WTC11 (cell line): ENCODE data around the gene SYCP3. TPM values are rescaled to one million over a fixed set of nuclear protein-coding genes. Genes with fewer than 3 reads are reported as not detected.

Source experiments
- ATAC-seq: fragments of 200-7000 bp; cut with Tn5 transposase; 2 replicates; pipeline ENCODE4 v1.10.0; 2021; ENCODE audit warnings: mild to moderate bottlenecking, moderate library complexity
- CTCF ChIA-PET: fragments of 300-600 bp; sonication (Branson Sonifier 250); formaldehyde crosslinking; loops from one replicate; lab custom pipeline; 2021; ENCODE audit warnings: antibody characterized with exemption; lab: Charles Lee
- POLR2A ChIA-PET: fragments of 350-600 bp; sonication (Branson Sonifier 250); formaldehyde crosslinking; loops from one replicate; lab custom pipeline; 2021; ENCODE audit warnings: antibody characterized with exemption; lab: Charles Lee
- DNase-seq: peaks from one replicate; pipeline ENCODE4 v3.0.0; 2021; ENCODE audit warnings: low spot score
- H3K27ac Mint-ChIP-seq: 2 replicates; pipeline ENCODE4 v1.8.0; 2021; ENCODE audit warnings: mixed read lengths
- H3K27me3 Mint-ChIP-seq: 2 replicates; pipeline ENCODE4 v1.8.0; 2021; ENCODE audit warnings: low read depth, mild to moderate bottlenecking, moderate library complexity, mixed read lengths
- H3K36me3 Mint-ChIP-seq: 2 replicates; pipeline ENCODE4 v1.8.0; 2021; ENCODE audit warnings: mixed read lengths
- H3K4me1 Mint-ChIP-seq: 2 replicates; pipeline ENCODE4 v1.8.0; 2022; ENCODE audit warnings: mixed read lengths
- H3K4me3 Mint-ChIP-seq: 2 replicates; pipeline ENCODE4 v1.8.0; 2021; ENCODE audit warnings: mild to moderate bottlenecking, moderate library complexity, mixed read lengths
- H3K9me3 Mint-ChIP-seq: 2 replicates; pipeline ENCODE4 v1.8.0; 2021; ENCODE audit warnings: mixed read lengths
- ESRRA ChIP-seq: sonication (generic); formaldehyde crosslinking; IDR thresholded peaks from 2 replicates; pipeline ENCODE4 v1.8.1; 2022; ENCODE audit warnings: mild to moderate bottlenecking, missing genetic modification reagents, borderline replicate concordance
- FOXJ3 ChIP-seq: sonication (generic); formaldehyde crosslinking; IDR thresholded peaks from 2 replicates; pipeline ENCODE4 v1.9.0; 2021; ENCODE audit warnings: missing genetic modification reagents, mild to moderate bottlenecking, borderline replicate concordance
- NR1H2 ChIP-seq: sonication (generic); formaldehyde crosslinking; IDR thresholded peaks from 2 replicates; pipeline ENCODE4 v1.9.0; 2021; ENCODE audit warnings: mild to moderate bottlenecking, moderate library complexity, missing genetic modification reagents
- NR3C1 ChIP-seq: sonication (generic); formaldehyde crosslinking; conservative IDR thresholded peaks from 2 replicates; pipeline ENCODE4 v1.8.1; 2023; ENCODE audit warnings: low read depth, mild to moderate bottlenecking, missing genetic modification reagents
- RORB ChIP-seq: fragments of 250-450 bp; sonication (Bioruptor Pico); IDR thresholded peaks from 2 replicates; pipeline ENCODE4 v1.9.0; 2021; ENCODE audit warnings: mild to moderate bottlenecking
- SMAD4 ChIP-seq: sonication (generic); formaldehyde crosslinking; IDR thresholded peaks from 2 replicates; pipeline ENCODE4 v1.8.0; 2022; ENCODE audit warnings: mild to moderate bottlenecking, missing genetic modification reagents
- TP53 ChIP-seq: sonication (generic); formaldehyde crosslinking; IDR thresholded peaks from 2 replicates; pipeline ENCODE4 v1.8.1; 2023; ENCODE audit warnings: mild to moderate bottlenecking, missing genetic modification reagents
- total RNA-seq: library from RNA; stranded (reverse); gene quantifications from 3 replicates; pipeline ENCODE4 v1.2.3, GENCODE V29; 2021
- TF ChIP-seq, protein P1 (sequence below): sonication (generic); formaldehyde crosslinking; IDR thresholded peaks from 2 replicates; pipeline ENCODE4 v1.8.0; 2022; ENCODE audit warnings: mild to moderate bottlenecking, missing genetic modification reagents
- TF ChIP-seq, protein P2 (sequence below): sonication (generic); formaldehyde crosslinking; IDR thresholded peaks from 2 replicates; pipeline ENCODE4 v1.8.0; 2023; ENCODE audit warnings: missing genetic modification reagents, mild to moderate bottlenecking, borderline replicate concordance
- TF ChIP-seq, protein P3 (sequence below): fragments of 250-450 bp; sonication (Bioruptor Pico); IDR thresholded peaks from 2 replicates; pipeline ENCODE4 v1.9.0; 2021; ENCODE audit warnings: mild to moderate bottlenecking, borderline replicate concordance
- TF ChIP-seq, protein P4 (sequence below): sonication (generic); formaldehyde crosslinking; IDR thresholded peaks from 2 replicates; pipeline ENCODE4 v1.8.1; 2023; ENCODE audit warnings: mild to moderate bottlenecking, missing genetic modification reagents, moderate library complexity
- TF ChIP-seq, protein P5 (sequence below): fragments of 250-450 bp; sonication (Bioruptor Pico); IDR thresholded peaks from 2 replicates; pipeline ENCODE4 v1.9.0; 2021; ENCODE audit warnings: mild to moderate bottlenecking
- TF ChIP-seq, protein P6 (sequence below): fragments of 250-450 bp; sonication (Bioruptor Pico); conservative IDR thresholded peaks from 2 replicates; pipeline ENCODE4 v1.9.0; 2021; ENCODE audit warnings: mild to moderate bottlenecking

SYCP3 gene
- total RNA-seq, 1 experiment from 2014 or later = 0.15 TPM

DNA sequence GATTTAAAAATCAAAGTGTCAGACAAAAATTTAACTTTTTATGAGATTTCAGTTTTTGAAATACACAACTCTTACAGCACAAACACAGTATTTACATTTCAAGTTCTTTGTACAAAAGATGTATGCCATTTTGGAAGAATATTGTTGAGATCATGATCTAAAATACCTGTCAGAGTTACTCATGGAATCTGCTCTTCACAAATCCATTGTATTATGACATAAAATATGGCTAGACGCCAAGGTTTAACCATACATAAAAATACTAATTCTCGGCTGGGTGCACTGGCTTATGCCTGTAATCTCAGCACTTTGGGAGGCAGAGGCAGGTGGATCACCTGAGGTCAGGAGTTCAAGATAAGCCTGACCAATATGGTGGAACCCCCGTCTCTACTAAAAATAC lies 6.2 kb upstream of the SYCP3 start:
- Mint-ChIP-seq H3K4me3 (no peak overlapping the region), H3K36me3 (peaks cover 12% of the 10 kb centered on the region), H3K9me3 (no peaks in the 10 kb centered on the region), H3K4me1 (peaks cover 11% of the 10 kb centered on the region), H3K27me3 (no peaks in the 10 kb centered on the region), H3K27ac (no peak overlapping the region)
- POLR2A ChIA-PET = no interaction called here
- TF ChIP-seq FOXJ3 (CRISPR knock-in tag) (no peak), ESRRA (CRISPR knock-in tag) (no peak), NR1H2 (CRISPR knock-in tag) (no peak), SMAD4 (CRISPR knock-in tag) (no peak), RORB (CRISPR knock-in tag) (no peak), NR3C1 (CRISPR knock-in tag) (no peak), TP53 (no peak)
- TF ChIP-seq, protein P1, sequence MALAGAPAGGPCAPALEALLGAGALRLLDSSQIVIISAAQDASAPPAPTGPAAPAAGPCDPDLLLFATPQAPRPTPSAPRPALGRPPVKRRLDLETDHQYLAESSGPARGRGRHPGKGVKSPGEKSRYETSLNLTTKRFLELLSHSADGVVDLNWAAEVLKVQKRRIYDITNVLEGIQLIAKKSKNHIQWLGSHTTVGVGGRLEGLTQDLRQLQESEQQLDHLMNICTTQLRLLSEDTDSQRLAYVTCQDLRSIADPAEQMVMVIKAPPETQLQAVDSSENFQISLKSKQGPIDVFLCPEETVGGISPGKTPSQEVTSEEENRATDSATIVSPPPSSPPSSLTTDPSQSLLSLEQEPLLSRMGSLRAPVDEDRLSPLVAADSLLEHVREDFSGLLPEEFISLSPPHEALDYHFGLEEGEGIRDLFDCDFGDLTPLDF = no peak
- TF ChIP-seq, protein P2, sequence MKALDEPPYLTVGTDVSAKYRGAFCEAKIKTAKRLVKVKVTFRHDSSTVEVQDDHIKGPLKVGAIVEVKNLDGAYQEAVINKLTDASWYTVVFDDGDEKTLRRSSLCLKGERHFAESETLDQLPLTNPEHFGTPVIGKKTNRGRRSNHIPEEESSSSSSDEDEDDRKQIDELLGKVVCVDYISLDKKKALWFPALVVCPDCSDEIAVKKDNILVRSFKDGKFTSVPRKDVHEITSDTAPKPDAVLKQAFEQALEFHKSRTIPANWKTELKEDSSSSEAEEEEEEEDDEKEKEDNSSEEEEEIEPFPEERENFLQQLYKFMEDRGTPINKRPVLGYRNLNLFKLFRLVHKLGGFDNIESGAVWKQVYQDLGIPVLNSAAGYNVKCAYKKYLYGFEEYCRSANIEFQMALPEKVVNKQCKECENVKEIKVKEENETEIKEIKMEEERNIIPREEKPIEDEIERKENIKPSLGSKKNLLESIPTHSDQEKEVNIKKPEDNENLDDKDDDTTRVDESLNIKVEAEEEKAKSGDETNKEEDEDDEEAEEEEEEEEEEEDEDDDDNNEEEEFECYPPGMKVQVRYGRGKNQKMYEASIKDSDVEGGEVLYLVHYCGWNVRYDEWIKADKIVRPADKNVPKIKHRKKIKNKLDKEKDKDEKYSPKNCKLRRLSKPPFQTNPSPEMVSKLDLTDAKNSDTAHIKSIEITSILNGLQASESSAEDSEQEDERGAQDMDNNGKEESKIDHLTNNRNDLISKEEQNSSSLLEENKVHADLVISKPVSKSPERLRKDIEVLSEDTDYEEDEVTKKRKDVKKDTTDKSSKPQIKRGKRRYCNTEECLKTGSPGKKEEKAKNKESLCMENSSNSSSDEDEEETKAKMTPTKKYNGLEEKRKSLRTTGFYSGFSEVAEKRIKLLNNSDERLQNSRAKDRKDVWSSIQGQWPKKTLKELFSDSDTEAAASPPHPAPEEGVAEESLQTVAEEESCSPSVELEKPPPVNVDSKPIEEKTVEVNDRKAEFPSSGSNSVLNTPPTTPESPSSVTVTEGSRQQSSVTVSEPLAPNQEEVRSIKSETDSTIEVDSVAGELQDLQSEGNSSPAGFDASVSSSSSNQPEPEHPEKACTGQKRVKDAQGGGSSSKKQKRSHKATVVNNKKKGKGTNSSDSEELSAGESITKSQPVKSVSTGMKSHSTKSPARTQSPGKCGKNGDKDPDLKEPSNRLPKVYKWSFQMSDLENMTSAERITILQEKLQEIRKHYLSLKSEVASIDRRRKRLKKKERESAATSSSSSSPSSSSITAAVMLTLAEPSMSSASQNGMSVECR (CRISPR knock-in tag) = no peak
- TF ChIP-seq, protein P3, sequence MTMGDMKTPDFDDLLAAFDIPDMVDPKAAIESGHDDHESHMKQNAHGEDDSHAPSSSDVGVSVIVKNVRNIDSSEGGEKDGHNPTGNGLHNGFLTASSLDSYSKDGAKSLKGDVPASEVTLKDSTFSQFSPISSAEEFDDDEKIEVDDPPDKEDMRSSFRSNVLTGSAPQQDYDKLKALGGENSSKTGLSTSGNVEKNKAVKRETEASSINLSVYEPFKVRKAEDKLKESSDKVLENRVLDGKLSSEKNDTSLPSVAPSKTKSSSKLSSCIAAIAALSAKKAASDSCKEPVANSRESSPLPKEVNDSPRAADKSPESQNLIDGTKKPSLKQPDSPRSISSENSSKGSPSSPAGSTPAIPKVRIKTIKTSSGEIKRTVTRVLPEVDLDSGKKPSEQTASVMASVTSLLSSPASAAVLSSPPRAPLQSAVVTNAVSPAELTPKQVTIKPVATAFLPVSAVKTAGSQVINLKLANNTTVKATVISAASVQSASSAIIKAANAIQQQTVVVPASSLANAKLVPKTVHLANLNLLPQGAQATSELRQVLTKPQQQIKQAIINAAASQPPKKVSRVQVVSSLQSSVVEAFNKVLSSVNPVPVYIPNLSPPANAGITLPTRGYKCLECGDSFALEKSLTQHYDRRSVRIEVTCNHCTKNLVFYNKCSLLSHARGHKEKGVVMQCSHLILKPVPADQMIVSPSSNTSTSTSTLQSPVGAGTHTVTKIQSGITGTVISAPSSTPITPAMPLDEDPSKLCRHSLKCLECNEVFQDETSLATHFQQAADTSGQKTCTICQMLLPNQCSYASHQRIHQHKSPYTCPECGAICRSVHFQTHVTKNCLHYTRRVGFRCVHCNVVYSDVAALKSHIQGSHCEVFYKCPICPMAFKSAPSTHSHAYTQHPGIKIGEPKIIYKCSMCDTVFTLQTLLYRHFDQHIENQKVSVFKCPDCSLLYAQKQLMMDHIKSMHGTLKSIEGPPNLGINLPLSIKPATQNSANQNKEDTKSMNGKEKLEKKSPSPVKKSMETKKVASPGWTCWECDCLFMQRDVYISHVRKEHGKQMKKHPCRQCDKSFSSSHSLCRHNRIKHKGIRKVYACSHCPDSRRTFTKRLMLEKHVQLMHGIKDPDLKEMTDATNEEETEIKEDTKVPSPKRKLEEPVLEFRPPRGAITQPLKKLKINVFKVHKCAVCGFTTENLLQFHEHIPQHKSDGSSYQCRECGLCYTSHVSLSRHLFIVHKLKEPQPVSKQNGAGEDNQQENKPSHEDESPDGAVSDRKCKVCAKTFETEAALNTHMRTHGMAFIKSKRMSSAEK = no peak
- TF ChIP-seq, protein P4, sequence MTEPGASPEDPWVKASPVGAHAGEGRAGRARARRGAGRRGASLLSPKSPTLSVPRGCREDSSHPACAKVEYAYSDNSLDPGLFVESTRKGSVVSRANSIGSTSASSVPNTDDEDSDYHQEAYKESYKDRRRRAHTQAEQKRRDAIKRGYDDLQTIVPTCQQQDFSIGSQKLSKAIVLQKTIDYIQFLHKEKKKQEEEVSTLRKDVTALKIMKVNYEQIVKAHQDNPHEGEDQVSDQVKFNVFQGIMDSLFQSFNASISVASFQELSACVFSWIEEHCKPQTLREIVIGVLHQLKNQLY (CRISPR knock-in tag) = no peak
- TF ChIP-seq, protein P5, sequence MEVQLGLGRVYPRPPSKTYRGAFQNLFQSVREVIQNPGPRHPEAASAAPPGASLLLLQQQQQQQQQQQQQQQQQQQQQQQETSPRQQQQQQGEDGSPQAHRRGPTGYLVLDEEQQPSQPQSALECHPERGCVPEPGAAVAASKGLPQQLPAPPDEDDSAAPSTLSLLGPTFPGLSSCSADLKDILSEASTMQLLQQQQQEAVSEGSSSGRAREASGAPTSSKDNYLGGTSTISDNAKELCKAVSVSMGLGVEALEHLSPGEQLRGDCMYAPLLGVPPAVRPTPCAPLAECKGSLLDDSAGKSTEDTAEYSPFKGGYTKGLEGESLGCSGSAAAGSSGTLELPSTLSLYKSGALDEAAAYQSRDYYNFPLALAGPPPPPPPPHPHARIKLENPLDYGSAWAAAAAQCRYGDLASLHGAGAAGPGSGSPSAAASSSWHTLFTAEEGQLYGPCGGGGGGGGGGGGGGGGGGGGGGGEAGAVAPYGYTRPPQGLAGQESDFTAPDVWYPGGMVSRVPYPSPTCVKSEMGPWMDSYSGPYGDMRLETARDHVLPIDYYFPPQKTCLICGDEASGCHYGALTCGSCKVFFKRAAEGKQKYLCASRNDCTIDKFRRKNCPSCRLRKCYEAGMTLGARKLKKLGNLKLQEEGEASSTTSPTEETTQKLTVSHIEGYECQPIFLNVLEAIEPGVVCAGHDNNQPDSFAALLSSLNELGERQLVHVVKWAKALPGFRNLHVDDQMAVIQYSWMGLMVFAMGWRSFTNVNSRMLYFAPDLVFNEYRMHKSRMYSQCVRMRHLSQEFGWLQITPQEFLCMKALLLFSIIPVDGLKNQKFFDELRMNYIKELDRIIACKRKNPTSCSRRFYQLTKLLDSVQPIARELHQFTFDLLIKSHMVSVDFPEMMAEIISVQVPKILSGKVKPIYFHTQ (CRISPR knock-in tag) = no peak
- TF ChIP-seq, protein P6, sequence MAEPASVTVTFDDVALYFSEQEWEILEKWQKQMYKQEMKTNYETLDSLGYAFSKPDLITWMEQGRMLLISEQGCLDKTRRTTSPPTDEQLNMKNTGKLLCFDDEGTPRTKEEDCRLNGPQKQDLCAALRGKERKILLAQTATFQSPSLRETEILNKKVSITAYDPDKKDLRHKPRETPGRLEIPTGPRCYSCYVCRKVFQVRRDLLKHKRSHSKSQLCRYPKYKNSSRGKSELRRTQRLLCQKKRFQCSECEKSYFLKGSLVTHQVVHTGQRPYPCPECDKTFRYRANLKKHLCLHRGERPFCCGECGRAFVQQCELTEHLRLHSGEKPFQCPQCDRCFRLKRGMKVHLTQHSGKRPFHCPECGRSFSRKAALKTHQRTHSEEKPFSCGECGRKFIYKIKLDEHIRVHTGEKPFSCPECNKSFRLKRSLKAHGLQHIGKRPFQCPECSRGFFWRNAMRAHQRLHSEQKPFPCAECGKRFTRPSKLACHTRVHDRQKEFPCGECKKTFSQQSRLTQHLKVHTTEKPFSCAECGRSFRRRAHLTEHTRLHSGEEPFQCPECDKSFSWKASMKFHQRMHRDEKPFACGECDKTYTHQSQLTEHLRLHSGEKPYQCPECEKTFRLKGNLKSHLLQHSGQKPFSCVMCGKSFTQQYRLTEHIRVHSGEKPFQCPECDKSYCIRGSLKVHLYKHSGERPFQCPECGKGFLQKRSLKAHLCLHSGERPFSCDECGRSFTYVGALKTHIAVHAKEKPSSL = no peak
- CTCF ChIA-PET = interaction anchor here (3.6 kb wide), 1 partner anchor 14 kb away, joined by 11 read pairs; no protein-coding TSS in a partner anchor
- ATAC-seq = no peak
- DNase-seq = no peak
